ENCODE measurements around the gene GPR152.

GPR152 gene

GRCh38 chr11:67495234-67496005 lies 42.9 kb upstream of the GPR152 start:
- TF ChIP-seq REST (IDR thresholded peaks at IDR 0.05; ENCODE audit: insufficient read depth in 1 of 2, low read depth in 2 of 2, low read length in 2 of 2) = no peak
- no peak for TF ChIP-seq TAF1 (IDR thresholded peaks at IDR 0.05; ENCODE audit: borderline replicate concordance, insufficient read depth, low read length)
- no peak for TF ChIP-seq POLR2AphosphoS5 (IDR thresholded peaks at IDR 0.05; ENCODE audit: low read depth, low read length)
- TF ChIP-seq FOXP2 (optimal IDR thresholded peaks at IDR 0.05; ENCODE audit: borderline replicate concordance, extremely low read depth, extremely low read length, insufficient read depth) = no peak
- no peak for TF ChIP-seq SIN3A (IDR thresholded peaks at IDR 0.05; ENCODE audit: borderline replicate concordance, insufficient read depth, low read length)

DNA sequence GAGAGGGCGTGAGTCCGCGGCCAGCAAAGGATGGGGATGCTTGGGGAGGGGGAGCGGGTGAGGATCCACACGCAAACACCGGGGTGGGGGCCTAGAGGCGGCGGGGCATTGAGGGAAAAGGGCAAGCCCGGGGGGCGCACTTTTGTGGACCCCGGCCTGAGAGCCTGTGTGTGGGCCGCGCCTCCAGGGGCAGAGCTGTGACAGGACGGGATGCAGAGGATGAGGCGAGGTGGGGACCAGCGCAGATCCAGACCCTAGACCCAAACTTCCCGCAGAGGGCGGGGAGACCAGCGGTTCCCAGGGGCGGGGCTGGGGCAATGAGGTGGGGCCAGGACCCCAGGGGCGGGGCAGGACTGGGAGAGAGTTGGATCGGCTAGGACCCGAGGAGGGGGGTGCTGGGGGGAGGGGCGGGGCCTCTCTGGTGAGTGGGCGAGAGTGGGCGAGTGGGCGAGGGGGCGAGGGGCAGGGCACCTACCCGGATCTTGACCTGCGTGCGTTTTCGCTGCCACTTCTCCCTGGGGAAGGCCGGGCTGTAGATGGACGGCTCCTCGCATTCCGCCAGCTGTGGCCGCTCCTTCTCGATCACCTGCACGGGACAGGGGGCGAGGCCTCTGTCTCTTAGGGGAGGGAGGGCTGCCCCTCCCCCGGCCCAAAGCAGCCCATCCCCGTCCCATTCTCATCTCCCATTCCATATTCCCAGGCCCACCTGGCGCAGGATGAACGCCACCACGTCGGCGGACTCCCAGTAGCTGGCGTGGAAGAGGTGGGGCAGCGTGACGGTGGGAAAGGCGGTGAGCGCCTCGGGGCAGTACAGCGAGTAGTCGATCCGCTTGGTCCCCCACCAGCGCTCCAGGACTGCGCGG lies 42.1 kb upstream of the GPR152 start:
- TF ChIP-seq TAF1 (IDR thresholded peaks at IDR 0.05; ENCODE audit: borderline replicate concordance, insufficient read depth, low read length) = no peak
- no peak for TF ChIP-seq POLR2AphosphoS5 (IDR thresholded peaks at IDR 0.05; ENCODE audit: low read depth, low read length)
- TF ChIP-seq SIN3A (IDR thresholded peaks at IDR 0.05; ENCODE audit: borderline replicate concordance, insufficient read depth, low read length) = no peak
- TF ChIP-seq FOXP2 (optimal IDR thresholded peaks at IDR 0.05; ENCODE audit: borderline replicate concordance, extremely low read depth, extremely low read length, insufficient read depth) = no peak
- no peak for TF ChIP-seq REST (IDR thresholded peaks at IDR 0.05; ENCODE audit: insufficient read depth in 1 of 2, low read depth in 2 of 2, low read length in 2 of 2)

GRCh38 chr11:67493548-67494370 lies 41.2 kb upstream of the GPR152 start:
- TF ChIP-seq REST (IDR thresholded peaks at IDR 0.05; ENCODE audit: insufficient read depth in 1 of 2, low read depth in 2 of 2, low read length in 2 of 2) (no peak), POLR2AphosphoS5 (IDR thresholded peaks at IDR 0.05; ENCODE audit: low read depth, low read length) (no peak), TAF1 (IDR thresholded peaks at IDR 0.05; ENCODE audit: borderline replicate concordance, insufficient read depth, low read length) (no peak), FOXP2 (optimal IDR thresholded peaks at IDR 0.05; ENCODE audit: borderline replicate concordance, extremely low read depth, extremely low read length, insufficient read depth) (no peak), SIN3A (IDR thresholded peaks at IDR 0.05; ENCODE audit: borderline replicate concordance, insufficient read depth, low read length) (no peak)

GRCh38 chr11:67492801-67493547 lies 40.4 kb upstream of the GPR152 start:
- TF ChIP-seq POLR2AphosphoS5 (IDR thresholded peaks at IDR 0.05; ENCODE audit: low read depth, low read length) = no peak
- TF ChIP-seq SIN3A (IDR thresholded peaks at IDR 0.05; ENCODE audit: borderline replicate concordance, insufficient read depth, low read length) = no peak
- no peak for TF ChIP-seq TAF1 (IDR thresholded peaks at IDR 0.05; ENCODE audit: borderline replicate concordance, insufficient read depth, low read length)
- TF ChIP-seq REST (IDR thresholded peaks at IDR 0.05; ENCODE audit: insufficient read depth in 1 of 2, low read depth in 2 of 2, low read length in 2 of 2) = no peak
- no peak for TF ChIP-seq FOXP2 (optimal IDR thresholded peaks at IDR 0.05; ENCODE audit: borderline replicate concordance, extremely low read depth, extremely low read length, insufficient read depth)

Data from PFSK-1 (cell line).